Activated CD4-positive, alpha-beta T cell treated with anti-CD3 and anti-CD28 coated beads, Interleukin-2, Interleukin-4, amounts not matched to agents 100 ng/mL and 50 ng/mL, durations not matched to agents 16 hours and 8 hours (primary cell): ENCODE results near the gene CD274.
"Not testable (repeated sequence)": the region's sequence is repeated elsewhere in the genome, so short reads cannot be mapped to it uniquely, and the experiment has no call there.

Experiments used
- DNase-seq: peaks from one replicate; pipeline ENCODE4 v3.0.0-alpha.2; 2020; ENCODE audit warnings: low spot score

CD274 gene

DNA sequence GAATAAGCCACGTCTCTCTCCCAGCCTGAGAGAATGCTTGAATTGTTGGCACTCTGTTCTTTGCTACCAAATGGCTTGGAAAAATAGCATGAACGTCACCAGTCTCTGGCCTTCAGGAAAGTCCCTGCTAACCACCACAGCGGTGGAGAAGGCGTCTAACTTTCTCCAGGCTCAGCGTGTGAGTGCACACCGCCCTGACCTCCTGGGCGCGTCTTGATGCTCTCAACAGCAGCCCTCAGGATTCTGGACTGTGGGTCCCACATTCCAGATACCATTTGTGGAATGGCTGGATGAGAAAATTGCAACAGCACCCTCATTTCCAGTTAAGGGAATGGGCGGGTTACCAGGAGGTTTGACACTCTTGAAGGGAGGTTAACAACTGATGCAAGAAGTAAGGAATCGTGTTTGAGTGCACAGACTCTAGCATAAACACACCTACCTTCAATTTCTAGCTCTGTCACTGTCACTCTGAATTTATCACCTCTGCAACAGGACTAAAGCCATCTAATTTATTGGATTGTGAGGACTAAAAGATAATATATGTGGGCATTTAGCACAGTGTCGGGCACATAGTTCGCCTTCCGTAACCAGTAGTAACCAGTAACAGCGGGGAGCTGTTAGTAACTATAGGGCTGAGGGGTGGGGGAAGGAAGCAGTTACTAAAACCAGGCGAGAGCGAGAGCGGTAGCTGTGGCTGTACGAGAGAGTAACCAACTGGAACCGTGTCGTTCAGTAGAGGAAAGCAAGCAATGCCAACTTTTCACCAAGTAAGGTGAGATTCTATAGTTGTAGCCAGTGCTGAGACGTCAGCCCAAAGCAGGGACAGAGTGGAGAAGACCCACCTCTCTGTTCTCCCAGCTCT, 11.8 kb upstream of the CD274 start:
- peak; percentile 68 for DNase-seq

DNA sequence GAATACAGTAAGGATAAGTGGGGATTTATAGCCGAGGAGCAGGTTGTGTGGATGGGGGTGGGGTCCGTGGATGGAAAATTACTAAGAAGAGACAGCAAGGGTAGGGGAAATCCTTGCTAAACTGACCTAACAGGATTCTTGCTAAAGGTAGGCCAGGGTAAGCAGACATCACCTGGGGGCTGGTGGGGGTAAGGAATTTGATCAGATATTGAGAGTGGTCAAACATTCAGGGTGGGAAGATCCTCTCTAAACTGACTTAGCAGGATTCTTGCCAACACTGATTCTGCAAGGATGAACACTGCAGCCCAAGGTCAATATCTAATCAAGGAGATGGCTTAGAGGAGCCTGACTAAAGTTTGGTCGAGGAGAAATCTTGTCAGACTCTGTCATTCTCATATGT, 9.9 kb upstream of the CD274 start:
- no peak for DNase-seq

DNA sequence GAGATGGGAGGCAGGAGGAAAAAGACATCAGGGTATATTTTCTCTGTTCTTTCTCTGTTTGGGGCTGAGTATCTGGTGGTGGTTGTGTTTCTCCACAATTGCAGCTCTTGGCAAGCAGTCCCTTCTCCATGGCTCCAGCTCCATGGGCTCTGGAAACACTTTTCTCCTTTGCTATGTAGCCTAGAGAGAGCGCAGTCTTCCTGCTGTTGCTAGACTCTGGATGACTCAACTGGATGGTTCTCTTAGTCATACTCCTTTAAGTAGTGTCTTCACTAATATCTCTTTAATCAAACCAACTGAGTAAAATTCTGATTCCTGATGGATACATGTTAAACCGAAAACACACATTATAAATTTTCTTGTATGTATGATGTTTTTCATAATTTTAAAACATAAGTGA, 9.3 kb upstream of the CD274 start:
- no peak for DNase-seq

DNA sequence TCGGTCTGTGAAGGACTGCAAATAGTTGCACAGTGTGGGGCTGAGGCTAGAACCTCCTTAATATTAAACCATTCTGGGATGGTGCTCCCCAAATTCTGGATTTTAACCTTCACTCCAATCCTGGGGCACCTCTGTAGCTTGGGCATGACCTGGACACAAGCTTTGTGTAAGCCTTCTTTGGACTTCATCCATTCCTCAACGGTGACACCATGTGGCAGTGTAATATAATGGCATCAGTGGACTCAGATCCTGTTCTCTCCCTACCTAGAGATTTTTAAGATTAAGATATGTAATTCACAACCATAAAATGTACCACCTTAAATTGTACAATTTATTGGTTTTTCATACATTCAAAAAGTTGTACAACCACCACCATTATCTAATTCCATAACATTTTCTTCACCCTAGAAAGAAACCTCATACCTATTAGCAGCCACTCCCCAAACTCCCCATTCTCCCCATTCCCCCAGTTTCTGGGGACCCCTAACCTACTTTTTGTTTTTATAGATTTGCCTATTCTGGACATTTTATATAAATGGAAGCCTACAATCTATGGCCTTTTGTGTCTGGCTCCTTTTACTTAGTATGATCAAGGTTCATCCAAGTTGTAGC, 7.8 kb upstream of the CD274 start:
- peak; percentile 64 for DNase-seq

DNA sequence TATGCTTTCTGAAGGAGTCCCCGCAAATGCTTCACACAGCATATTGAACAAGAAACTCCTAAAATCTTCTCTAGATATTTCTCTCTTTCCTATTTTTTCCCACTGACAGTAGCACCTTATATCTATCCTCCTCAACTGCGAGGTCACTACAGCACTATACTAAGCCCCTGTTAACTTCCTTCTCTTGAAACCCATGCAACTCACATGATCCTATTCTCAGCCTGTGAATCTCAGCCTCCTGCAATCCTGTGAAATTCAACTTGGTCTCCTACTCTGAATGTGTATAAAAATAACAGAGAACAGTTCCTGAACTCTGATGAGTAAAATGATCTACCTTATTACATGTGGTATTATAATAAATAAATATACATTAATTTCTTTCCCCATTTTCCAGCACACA, 6.5 kb upstream of the CD274 start:
- no peak for DNase-seq

DNA sequence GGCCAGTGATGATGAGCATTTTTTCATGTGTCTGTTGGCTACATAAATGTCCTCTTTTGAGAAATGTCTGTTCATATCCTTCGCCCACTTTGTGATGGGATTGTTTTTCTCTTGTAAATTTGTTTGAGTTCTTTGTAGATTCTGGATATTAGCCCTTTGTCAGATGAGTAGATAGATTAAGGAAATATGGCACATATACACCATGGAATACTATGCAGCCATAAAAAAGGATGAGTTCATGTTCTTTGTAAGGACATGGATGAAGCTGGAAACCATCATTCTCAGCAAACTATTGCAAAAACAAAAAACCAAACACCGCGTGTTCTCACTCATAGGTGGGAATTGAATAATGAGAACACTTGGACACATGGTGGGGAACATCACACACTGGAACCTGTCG, 5.2 kb upstream of the CD274 start:
- DNase-seq = not testable (repeated sequence)

DNA sequence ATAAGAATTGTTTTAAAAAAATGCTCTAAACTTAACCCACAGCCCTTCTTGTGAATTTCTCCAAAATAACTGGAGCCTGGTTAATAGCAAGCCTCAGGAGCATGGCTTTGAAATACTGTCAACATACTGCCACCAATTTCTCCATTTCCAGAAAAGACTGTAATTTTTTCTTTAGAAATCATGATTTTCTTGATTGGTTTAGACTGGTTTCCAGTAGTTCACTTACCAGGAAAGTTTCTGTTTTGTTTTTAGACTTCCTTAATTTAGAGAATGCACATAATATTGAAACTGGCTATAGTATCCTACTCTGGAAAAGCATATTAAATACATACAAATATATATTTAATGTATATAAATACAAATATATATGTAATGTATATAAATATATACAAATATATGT, 4.5 kb upstream of the CD274 start:
- DNase-seq = no peak

DNA sequence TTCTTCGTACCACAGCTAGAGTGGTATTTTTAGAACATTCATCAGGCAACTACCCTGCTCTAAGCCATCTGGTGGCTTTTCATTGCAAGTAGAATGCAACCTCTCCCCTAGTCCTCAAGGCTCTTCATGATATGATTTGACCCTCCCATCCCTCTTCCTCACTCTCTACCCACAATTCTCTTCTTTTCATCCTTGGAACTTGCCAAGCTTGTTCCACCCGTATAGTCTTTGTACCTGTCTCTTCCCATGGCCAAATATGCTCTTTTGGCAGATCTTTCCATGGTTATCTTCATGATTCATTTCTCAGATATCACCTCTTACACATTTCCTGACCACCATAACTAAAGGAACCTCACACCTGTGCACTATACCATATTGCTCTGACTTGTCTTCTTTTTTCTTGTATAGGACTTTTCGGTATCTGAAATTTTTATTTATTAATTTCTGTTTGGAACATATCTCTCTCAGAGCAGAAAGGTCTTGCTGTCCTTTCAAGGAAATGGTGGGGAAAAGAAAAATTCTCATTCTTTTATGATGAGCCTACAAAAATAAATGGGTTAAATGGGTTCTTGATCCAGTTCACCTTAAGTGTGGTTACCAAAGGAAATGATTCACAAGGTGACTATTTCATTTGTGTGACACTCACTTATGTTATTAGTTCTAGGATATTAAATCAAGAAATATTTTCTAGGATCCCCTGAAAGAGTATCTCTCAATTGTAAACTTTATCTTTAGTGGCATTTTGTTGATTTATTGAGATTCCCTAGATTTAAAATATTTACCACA, 3.7 kb upstream of the CD274 start:
- no peak for DNase-seq

DNA sequence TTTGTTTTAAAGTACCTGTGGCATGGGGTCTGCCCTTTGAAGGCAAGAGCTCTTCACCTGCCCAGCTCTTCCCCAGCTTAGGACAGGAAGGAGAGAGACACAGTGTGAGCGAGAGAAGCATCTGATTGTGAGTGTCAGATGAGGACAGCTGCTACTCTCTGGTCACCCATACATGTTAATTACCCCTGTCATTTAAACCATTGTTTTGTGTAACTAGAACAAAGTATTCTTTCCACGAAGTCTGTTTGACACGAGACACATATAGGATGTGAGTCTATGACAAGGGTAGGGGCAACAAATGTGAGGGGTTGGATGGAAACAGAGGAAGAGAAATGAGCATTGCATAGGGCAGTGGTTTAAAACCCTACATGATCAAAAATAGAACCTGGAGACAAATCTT, 3.0 kb upstream of the CD274 start:
- DNase-seq = no peak

DNA sequence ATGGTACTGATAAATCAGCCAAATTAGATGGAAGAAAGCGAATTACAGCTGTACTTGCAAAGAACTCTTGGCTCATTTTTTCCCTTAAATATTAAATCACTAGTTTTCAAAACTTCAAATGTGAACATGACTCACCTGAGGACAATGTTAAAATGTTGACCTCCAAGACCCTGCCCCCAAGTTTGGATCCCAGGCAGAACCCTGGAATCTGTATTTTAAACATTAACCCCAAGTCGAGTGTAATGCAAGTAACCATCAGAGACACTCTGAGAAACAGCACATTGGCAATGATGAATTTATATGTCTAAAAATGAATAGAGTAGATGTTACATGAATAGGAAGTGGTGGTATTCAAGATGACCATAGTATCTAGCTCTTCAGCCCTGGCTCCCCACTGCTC, 2.3 kb upstream of the CD274 start:
- no peak for DNase-seq

DNA sequence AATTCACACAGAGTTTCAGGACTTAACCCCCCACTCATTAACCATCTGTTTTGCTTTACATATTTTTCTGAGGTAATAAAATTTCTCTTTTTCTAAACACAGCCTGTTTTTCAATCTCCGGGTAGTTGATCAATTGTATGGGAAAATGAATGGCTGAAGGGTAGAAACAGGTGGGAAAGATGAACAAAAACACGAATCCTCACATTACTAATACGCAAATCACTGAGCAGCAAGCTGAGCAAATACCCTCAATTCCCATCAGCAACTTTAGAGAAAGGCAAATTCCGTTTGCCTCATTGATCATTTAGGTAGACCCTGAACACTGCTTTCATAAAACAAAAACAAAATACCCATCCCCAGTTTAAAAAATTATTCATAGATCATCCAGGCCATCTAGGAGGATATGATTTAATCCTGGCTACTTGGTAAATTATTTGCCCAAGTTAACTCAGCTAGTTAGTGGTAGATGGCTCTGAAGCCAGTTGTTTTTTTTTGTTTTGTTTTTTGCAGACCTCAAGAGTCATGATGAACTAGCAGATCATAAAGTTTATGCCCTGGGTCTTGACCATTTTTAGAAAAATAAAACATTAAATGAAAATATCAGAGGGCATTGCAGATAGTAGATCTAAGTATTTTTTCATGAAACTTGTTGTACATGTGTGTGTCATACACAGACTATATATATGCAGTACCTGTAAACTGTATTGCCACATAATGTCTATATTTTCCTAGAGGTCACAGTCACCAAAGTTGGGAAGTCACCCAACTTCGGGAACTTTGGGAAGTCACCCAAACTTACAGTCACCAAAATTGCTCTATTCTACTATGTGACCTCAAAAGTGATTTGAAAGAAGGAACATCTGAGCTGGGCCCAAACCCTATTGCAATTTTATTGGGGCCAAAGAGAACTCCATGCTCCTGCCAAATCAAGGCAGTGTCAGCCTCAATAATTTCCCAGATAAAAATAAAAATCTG, 1.6 kb upstream of the CD274 start:
- no peak for DNase-seq

DNA sequence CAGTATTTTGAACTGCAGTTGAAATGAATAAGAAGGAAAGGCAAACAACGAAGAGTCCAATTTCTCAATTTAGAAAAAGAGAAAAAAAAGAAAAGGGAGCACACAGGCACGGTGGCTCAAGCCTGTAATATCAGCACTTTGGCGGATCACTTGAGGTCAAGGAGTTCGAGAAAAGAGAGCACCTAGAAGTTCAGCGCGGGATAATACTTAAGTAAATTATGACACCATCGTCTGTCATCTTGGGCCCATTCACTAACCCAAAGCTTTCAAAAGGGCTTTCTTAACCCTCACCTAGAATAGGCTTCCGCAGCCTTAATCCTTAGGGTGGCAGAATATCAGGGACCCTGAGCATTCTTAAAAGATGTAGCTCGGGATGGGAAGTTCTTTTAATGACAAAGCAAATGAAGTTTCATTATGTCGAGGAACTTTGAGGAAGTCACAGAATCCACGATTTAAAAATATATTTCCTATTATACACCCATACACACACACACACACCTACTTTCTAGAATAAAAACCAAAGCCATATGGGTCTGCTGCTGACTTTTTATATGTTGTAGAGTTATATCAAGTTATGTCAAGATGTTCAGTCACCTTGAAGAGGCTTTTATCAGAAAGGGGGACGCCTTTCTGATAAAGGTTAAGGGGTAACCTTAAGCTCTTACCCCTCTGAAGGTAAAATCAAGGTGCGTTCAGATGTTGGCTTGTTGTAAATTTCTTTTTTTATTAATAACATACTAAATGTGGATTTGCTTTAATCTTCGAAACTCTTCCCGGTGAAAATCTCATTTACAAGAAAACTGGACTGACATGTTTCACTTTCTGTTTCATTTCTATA, 602 bp upstream of the CD274 start:
- no peak for DNase-seq

DNA sequence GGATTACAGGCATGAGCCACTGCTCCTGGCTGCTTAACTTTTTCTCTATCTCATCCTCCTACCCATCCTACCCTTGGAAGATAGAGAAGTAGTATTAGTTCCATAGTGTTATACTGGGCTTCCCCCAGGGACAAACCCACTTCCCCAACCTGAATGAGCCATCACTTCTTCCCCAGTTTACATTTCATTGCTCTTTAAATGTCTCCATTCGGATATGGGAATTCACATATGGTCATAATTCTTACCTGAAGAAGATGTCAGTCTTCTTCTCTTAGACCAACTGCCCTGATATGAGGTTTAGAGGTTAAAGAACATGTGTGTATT, 1.9 kb downstream of the CD274 start:
- DNase-seq = no peak

DNA sequence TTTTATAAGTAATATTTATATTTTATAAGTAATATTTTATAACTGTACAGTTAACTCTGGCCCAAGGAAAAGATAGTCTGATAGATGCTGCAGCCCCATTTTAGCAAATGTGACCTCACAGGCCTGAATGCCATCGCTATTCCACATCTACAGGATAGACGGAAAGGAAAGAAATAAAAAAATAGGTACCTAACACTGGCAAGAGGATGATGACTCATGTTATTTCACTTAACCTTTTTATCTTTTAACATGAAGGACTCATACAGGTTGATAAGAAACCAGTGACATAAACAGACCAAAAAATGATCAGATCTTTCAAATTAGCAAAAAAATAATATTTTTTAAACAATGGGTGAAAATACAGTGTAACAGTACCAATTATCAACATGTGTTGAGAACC, 2.7 kb downstream of the CD274 start:
- no peak for DNase-seq

DNA sequence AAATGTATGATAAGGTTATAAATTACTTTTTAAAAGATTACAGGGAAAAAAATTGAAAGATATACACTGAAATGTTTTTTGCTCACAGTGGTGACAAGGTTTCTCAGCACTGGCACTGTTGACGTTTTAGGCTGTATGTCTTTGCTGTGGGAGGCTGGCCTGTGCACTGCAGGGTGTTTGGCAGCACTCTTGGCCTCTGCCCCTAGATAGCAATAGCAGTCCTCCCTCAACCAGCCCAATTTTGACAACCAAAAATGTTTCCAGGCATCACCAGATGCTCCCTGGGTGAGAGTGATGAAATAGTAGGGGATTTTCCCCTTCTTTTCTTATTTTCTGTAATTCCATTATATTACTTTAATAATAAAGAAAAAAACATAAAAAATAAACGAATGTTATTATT, 3.3 kb downstream of the CD274 start:
- DNase-seq = no peak

DNA sequence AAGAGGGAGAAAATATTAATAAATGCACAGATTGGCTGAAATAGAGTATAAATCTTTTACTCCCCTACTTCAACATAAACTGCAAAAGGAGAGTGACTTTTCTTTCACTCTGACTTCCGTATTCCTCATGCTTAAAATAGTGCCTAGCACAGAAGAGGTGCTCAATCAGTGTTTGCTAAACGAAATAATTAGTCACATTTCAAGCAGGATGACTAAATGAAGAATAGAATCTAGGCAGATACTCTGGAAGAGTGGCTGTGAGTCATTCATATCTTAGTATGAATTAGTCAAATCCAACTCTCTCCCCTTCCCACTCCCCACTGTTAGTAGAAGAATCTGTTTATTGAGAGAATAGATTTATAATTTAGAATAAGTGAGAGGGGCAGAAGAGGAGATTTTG, 4.8 kb downstream of the CD274 start:
- peak; percentile 83 for DNase-seq

DNA sequence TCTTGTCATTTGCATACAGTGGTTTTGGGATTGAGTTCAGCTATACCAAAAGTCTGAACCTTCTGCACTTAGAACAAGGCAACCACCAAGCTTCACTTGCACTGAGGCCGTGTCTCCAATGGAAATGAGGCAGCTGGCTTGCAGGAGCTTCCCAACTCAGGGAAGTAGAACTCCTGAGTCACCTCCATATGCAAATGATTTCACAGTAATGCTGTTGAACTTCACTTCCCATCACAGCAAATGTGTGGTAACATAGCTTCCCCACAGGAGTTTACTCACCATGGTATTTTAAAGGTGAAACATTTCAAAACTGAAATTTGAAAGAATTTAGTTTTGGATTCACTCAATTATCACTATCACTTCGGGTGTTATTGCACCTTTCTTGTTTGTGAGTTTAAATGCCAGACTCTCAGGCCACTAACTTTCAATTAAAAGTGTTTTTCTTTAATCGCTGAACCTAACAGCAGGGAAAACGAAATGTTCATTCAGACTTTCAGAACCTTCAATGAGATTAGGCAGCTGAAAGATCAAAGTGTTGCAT, 9.0 kb downstream of the CD274 start:
- peak; percentile 86 for DNase-seq

DNA sequence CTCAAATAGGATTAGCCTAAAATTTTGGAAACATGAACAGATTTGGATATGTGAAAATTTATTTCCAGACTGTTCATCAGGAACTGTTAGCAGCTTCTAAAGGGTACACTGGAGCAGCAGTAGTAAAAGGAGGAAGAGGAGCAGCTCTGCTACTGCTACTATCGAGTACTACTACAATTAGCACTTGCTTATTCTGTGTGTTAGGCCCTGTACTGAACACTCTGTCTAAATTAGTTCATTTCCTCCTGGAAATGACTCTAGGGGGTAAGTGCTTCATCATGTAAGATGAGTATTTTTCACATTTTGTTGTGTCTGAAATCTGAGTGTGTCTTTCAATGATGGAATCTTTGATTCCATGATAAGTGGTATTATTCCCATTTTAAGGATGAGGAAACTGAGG, 9.8 kb downstream of the CD274 start:
- DNase-seq = no peak

DNA sequence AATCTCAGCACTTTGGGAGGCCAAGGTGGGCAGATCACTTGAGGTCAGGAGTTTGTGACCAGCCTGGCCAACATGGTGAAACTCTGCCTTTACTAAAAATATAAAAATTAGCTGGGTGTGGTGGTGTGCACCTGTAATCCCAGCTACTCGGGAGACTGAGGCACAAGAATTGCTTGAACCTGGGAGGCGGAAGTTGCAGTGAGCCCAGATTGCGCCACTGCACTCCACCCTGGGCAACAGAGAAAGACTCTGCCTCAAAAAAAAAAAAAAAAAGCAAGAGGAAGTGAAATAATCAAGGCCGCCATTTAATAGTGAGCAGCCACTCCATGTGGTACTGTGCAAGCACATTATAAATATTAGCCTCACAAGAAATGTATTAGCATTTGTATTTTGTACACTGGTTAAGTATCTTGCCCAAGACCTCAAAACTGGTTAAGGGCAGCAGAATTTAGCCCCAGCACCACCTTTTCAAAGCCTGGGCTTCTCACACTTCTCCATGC, 14.5 kb downstream of the CD274 start:
- DNase-seq = not testable (repeated sequence)

DNA sequence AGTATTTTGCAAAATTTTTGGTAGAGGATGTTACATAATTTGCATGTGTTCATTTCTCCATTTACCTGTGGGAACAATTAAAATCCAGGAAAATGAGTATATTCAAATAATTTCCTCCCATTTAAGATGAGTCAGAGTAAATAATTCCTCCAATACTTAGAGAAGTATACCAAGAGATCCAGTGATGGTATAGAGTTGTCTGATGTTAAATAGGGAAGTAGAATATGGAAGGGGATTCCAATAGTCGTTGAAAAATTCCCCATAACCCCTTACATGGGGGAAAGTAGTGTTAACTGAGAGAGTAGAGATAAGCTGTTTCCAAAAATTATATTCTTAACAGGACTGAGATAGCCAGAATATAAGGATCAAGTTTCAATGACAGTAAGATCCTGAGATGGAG, 15.7 kb downstream of the CD274 start:
- no peak for DNase-seq

DNA sequence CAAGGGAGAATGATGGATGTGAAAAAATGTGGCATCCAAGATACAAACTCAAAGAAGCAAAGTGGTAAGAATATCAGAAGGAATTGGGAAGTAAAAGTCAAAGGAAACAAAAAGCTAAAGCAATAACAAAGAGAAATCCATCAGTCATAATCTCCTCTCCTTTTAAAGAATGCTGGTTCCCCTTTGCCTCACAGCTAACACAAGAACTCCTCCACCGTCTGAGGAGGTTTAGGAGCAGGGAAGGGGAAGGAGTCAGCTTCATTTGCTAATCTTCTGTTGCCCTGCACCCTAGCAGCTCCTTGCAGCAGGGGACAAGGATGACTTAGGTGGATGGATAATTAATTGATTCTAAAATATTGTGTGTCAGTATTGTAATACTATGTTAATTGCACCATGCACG, 16.4 kb downstream of the CD274 start:
- DNase-seq = no peak
